GM13977 (cell line): ENCODE measurements around the gene DLL1.

Source experiments
- DNase-seq: peaks from one replicate; pipeline ENCODE4 v3.0.0; 2012; ENCODE audit warnings: low spot score
- in situ Hi-C: fragments of 300-500 bp; cut with MboI; formaldehyde crosslinking; loops from one replicate; pipeline ENCODE4 v1.12.0; 2022; ENCODE audit warnings: low sequenced_read_pairs, low pct_unique_long_range_greater_than_20kb, mixed read lengths, inconsistent platforms; ENCODE audit not compliant: unreplicated experiment
- TF ChIP-seq, protein P1 (sequence below): IDR thresholded peaks from 2 replicates; pipeline ENCODE4 v1.5.1; 2012; ENCODE audit warnings: mild to moderate bottlenecking, control low read depth; ENCODE audit not compliant: insufficient read depth; ENCODE audit errors: extremely low read depth, missing control alignments

Gene DLL1

DNA sequence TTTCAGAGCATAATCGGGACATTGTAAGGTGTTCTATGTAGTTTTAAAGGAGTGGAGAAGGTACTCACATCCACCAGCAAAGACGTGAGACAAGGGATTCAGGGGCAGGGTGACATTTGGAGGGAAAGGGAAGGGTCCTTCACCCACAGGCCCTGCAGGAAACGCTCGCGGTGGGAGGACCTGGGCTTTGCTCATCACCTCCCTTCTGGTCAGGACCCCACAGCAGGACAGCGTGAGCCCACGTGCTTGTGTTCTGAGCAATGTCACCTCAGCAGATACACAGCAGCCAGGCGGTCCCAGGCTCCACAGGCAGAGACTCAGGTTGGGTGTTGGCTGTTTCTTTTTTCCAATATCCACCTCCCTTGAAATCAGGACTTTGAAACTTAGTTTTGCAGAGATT lies 27.5 kb downstream of the DLL1 start:
- TF ChIP-seq, protein P1, sequence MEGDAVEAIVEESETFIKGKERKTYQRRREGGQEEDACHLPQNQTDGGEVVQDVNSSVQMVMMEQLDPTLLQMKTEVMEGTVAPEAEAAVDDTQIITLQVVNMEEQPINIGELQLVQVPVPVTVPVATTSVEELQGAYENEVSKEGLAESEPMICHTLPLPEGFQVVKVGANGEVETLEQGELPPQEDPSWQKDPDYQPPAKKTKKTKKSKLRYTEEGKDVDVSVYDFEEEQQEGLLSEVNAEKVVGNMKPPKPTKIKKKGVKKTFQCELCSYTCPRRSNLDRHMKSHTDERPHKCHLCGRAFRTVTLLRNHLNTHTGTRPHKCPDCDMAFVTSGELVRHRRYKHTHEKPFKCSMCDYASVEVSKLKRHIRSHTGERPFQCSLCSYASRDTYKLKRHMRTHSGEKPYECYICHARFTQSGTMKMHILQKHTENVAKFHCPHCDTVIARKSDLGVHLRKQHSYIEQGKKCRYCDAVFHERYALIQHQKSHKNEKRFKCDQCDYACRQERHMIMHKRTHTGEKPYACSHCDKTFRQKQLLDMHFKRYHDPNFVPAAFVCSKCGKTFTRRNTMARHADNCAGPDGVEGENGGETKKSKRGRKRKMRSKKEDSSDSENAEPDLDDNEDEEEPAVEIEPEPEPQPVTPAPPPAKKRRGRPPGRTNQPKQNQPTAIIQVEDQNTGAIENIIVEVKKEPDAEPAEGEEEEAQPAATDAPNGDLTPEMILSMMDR = no peak
- DNase-seq = no peak
- in situ Hi-C loops = no loop called here

DNA sequence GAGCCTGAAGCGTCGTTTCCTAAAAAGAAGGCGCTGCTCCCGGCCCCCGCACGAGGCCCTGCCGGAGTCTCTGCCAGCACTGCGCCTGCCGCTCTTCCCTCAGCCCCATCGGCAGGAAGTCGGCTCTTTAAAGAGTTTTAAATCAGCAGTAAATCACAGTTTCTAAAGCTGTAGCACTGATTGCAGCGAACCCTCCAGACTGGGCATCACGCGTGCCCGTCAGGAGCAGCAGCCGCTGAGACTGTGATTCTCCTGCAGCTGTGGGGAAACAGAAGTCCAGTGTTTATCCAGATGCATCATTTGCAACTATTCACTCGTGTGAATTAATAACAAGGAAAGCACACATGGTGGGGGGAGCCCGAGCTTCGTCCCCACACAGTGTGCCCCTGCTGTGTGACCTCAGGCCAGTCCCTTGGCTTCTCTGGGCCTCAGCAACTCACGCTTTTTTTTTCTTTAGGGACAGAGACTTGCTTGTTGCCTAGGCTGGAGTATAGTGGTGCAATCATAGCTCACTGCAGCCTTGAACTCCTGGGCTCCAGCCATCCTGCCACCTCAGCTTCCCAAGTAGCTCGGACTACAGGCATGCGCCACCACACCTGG lies 28.3 kb downstream of the DLL1 start:
- TF ChIP-seq, protein P1 = no peak

DNA sequence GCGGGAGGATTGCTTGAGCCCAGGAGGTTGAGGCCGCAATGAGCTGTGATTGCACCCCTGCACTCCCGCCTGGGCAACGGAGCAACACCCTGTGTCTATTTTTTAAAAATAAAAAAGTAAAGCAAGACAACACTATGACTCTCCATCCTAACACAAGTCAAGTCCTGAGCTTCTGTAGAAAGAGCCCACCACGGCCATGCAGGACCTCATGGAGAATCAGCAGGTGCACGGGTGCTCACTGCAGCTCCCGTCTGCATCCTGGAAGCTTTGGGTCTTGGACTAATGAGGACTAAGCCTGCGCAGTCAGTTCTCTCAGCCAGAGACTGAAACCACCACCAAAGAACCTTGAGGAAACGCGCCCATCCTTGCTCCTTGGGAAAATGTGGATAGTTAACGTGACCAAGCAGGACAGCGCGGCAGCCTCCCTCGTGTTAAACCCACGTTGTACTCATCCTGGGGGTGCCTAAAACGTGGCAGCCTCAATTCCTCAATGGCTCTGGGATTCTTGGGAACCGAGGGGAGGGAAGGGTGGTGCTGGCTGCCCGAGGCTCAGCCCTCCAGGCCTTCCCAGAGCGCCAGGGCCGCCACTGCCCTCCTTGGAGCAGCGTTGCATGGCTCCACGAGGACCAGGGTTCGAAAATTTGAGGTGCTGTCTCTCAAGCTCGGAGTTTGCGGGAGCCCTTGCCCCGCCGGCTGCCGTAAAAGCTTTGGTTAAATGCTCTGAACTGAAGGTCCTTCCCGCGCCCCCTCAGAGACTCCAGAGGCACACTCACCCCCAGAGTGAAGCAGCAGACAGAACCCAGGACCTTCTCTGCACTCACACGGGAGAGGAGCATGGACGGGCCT lies 29.0 kb downstream of the DLL1 start:
- DNase-seq = no peak
- in situ Hi-C loops = no loop called here
- TF ChIP-seq, protein P1 = no peak

More for the DNA sequence above, 28.3 kb downstream of the DLL1 start:
- no peak for DNase-seq
- in situ Hi-C loops = no loop called here

DNA sequence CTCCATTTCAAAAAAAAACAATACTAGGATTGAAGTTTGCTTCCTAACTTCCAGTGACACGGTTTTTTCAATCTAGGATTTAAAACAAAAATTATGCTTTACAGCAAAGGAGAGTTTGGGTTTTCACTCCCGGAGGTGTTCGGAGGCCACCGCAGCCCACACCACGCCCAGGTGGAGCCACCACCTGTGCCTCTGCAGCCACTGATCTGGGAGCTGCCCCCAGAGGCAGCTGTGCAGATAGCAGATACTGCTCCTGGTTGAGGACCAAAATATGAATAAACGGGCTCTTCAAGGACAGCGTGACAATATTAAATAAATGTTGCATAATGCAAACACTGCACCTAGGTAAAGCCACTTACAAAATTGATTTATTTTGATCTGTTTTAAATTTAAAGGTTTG lies 30.2 kb downstream of the DLL1 start:
- DNase-seq = no peak
- in situ Hi-C loops = no loop called here
- TF ChIP-seq, protein P1 = peak; percentile 14

DNA sequence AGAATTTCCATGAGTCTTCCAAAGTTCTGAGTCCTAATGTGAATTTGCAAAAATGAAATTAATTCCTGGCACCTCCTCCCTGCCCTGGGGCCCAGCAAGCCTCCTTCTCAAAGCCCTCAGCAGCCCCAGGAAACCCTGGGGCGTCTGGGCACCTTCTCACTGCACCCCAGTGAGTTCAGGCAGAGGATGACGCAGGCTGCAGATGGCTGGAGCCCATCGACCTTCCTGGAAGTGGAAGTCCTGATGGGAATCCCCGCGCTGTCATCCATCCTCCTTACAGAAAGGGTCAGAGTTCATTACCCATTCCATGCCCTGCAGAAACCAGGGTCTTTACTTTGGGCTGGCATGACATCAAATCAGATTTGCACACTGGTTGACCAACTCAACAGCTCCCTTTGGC lies 31.6 kb downstream of the DLL1 start:
- TF ChIP-seq, protein P1 = no peak
- DNase-seq = no peak
- in situ Hi-C loops = no loop called here

DNA sequence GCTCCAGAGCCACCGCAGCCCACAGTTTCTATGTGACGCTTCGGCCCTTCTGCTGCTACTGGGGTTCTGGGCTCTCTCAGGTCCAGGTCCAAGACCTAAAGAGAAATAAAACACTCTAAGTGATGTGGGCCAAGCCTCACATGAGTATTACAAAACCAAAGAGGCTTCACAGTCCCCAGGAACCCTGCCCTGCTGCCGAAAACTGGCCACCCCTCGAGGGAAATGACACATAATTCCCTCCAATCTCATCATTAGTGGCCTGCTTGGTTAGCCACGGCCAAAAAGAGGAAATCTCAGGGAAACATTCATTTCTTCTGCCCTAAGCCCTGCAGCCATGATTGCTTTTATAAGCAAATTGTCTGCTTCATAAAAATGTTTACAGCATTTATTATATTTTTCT lies 32.5 kb downstream of the DLL1 start:
- DNase-seq = no peak
- TF ChIP-seq, protein P1 = no peak
- in situ Hi-C loops = no loop called here
